PC-3 (cell line): Measurements from ENCODE around the gene OSMR.

Experiments
- CTCF ChIP-seq: fragments of 300-600 bp; sonication (generic); conservative IDR thresholded peaks from 2 replicates; pipeline ENCODE4 v1.5.1; 2017; ENCODE audit warnings: antibody characterized with exemption, low read depth, mild to moderate bottlenecking, low read length
- EZH2 ChIP-seq: fragments of 300-600 bp; sonication (generic); IDR thresholded peaks from one replicate; pipeline ENCODE4 v1.6.1; 2017; ENCODE audit warnings: antibody characterized with exemption, mild to moderate bottlenecking, low read length; ENCODE audit not compliant: unreplicated experiment

GRCh38 chr5:38866362-38867031 lies 20.7 kb downstream of the OSMR start:
- TF ChIP-seq CTCF (no peak), EZH2 (no peak)
